GM21786 (cell line): ENCODE data around the gene SNAP25.

Experiments
- ATAC-seq: cut with Tn5 transposase; IDR thresholded peaks from one replicate; pipeline ENCODE4 v1.9.1; 2021; ENCODE audit not compliant: unreplicated experiment

Gene SNAP25

GRCh38 chr20:10300582-10301446, 82.2 kb downstream of the SNAP25 start:
- no peak for ATAC-seq

- ATAC-seq = no peak
Measured at GRCh38 chr20:10303852-10304251, 85.2 kb downstream of the SNAP25 start.

GRCh38 chr20:10304471-10305046, 85.9 kb downstream of the SNAP25 start:
- ATAC-seq = no peak

- ATAC-seq = no peak
Measured at GRCh38 chr20:10306440-10307358, 88.1 kb downstream of the SNAP25 start.

GRCh38 chr20:10307359-10307735, 88.7 kb downstream of the SNAP25 start:
- ATAC-seq = no peak

- no peak for ATAC-seq
Measured at GRCh38 chr20:10308652-10309051, 90.0 kb downstream of the SNAP25 start.

- no peak for ATAC-seq
Measured at GRCh38 chr20:10309326-10309725, 90.7 kb downstream of the SNAP25 start.

- no peak for ATAC-seq
Measured at GRCh38 chr20:10312111-10312510, 93.5 kb downstream of the SNAP25 start.

GRCh38 chr20:10313215-10313614, 94.6 kb downstream of the SNAP25 start:
- no peak for ATAC-seq

GRCh38 chr20:10313701-10314100, 95.1 kb downstream of the SNAP25 start:
- no peak for ATAC-seq

- no peak for ATAC-seq
Measured at GRCh38 chr20:10314198-10314597, 95.6 kb downstream of the SNAP25 start.

GRCh38 chr20:10315138-10315537, 96.5 kb downstream of the SNAP25 start:
- ATAC-seq = no peak

GRCh38 chr20:10316582-10316981, 98.0 kb downstream of the SNAP25 start:
- ATAC-seq = no peak

GRCh38 chr20:10318291-10319024, 99.8 kb downstream of the SNAP25 start:
- ATAC-seq = no peak

GRCh38 chr20:10319855-10320254, 101.2 kb downstream of the SNAP25 start:
- no peak for ATAC-seq

GRCh38 chr20:10321138-10321717, 102.6 kb downstream of the SNAP25 start:
- ATAC-seq = no peak

- ATAC-seq = no peak
Measured at GRCh38 chr20:10322073-10323012, 103.7 kb downstream of the SNAP25 start.

GRCh38 chr20:10323729-10324128, 105.1 kb downstream of the SNAP25 start:
- ATAC-seq = no peak

GRCh38 chr20:10324198-10324847, 105.7 kb downstream of the SNAP25 start:
- no peak for ATAC-seq
